Ishikawa (cell line): ENCODE data around the gene LEKR1.

Source experiments
- CEBPB ChIP-seq: IDR thresholded peaks from 2 replicates; pipeline ENCODE4 v1.6.1; 2012
- EGR1 ChIP-seq: IDR thresholded peaks from 2 replicates; pipeline ENCODE4 v1.6.1; 2012
- EP300 ChIP-seq: IDR thresholded peaks from 2 replicates; pipeline ENCODE4 v1.6.1; 2012; ENCODE audit warnings: borderline replicate concordance
- FOXM1 ChIP-seq: IDR thresholded peaks from 2 replicates; pipeline ENCODE4 v1.6.1; 2012; ENCODE audit warnings: low read depth, borderline replicate concordance
- NFIC ChIP-seq: IDR thresholded peaks from 2 replicates; pipeline ENCODE4 v1.6.1; 2012
- REST ChIP-seq: IDR thresholded peaks from 2 replicates; pipeline ENCODE4 v1.6.1; 2012; ENCODE audit warnings: low read depth, mild to moderate bottlenecking
- TAF1 ChIP-seq: IDR thresholded peaks from 2 replicates; pipeline ENCODE4 v1.6.1; 2012; ENCODE audit warnings: low read depth, mild to moderate bottlenecking
- TEAD4 ChIP-seq: IDR thresholded peaks from 2 replicates; pipeline ENCODE4 v1.6.1; 2012
- YY1 ChIP-seq: IDR thresholded peaks from 2 replicates; pipeline ENCODE4 v1.6.1; 2012; ENCODE audit warnings: low read depth
- ZBTB7A ChIP-seq: IDR thresholded peaks from 2 replicates; pipeline ENCODE4 v1.6.1; 2012; ENCODE audit warnings: low read depth
- TF ChIP-seq, protein P1 (sequence below): IDR thresholded peaks from 2 replicates; pipeline ENCODE4 v1.6.1; 2012

DNA sequence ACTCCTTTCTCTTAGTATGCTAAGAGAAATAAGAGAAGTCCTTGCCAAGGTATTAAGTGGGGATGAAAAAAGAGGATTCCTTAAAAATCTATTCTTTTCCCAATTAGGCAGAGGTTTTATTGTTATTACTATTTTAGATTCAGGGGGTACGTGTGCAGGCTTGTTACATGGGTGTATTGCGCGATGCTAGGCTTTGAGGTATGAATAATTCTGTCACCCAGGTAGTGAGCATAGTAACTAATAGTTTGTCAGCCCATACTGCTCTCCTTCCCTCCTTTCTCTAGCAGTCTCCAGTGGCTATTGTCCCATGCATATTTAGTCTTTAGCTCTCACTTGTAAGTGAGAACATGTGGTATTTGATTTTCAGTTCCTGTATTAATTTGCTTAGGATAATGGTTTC, 83.9 kb downstream of the LEKR1 start:
- TF ChIP-seq TEAD4, result no peak
- TF ChIP-seq EP300, result no peak
- TF ChIP-seq YY1, result no peak
- TF ChIP-seq CEBPB, result no peak
- no peak for TF ChIP-seq EGR1
- no peak for TF ChIP-seq FOXM1
- TF ChIP-seq REST, result no peak
- no peak for TF ChIP-seq NFIC
- no peak for TF ChIP-seq TAF1
- no peak for TF ChIP-seq ZBTB7A
- TF ChIP-seq, protein P1, sequence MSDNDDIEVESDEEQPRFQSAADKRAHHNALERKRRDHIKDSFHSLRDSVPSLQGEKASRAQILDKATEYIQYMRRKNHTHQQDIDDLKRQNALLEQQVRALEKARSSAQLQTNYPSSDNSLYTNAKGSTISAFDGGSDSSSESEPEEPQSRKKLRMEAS, result no peak
